ENCODE measurements around the gene DSC1.
"Not testable (repeated sequence)": the region's sequence is repeated elsewhere in the genome, so short reads cannot be mapped to it uniquely, and the experiment has no call there.

The DSC1 gene

DNA sequence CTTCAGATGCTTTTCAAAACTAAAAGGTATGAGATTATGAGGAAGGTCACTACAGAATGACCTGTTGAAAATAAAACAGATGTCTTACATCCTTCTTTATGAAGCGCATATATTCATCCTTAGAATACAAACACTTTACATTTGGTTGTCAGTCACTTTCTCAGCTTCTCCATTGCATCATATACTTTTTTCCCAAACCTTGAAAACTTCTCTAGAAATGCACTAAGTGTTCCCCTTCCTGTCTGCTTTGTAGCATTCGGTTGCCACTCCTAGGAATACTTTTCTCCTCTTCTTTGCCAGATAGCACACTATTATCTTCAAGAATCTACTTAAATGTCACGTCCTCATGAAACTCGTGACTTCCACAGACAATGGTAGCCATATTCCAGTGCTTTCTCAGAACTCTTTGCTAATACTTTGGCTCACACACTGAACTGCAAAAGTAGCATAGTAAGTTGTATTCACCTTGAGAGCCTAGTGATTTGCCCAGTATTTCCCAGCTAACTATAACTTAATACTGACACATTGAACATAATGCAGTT is 27.6 kb downstream of the DSC1 start:
- Histone ChIP-seq H3K79me2 (ENCODE audit: control insufficient read depth, insufficient read depth, low read length) (no peaks in the 10 kb centered on the region), H3K4me1 (ENCODE audit: control insufficient read depth, low read depth, low read length) (no peaks in the 10 kb centered on the region), H3K36me3 (ENCODE audit: control insufficient read depth, insufficient read depth, low read length) (no peaks in the 10 kb centered on the region), H3K79me1 (ENCODE audit: low read length) (no peaks in the 10 kb centered on the region), H4K5ac (ENCODE audit: low read length) (no peak overlapping the region), H3K23ac (ENCODE audit: low read length) (no peak overlapping the region), H3K9ac (ENCODE audit: low read length) (no peak overlapping the region), H2BK120ac (ENCODE audit: low read depth, low read length) (no peak overlapping the region), H4K8ac (ENCODE audit: low read depth, low read length) (no peak overlapping the region), H3K56ac (ENCODE audit: low read length) (no peak overlapping the region), H2BK5ac (ENCODE audit: low read length) (no peak overlapping the region), H3K18ac (ENCODE audit: low read length) (no peak overlapping the region), H2AK5ac (ENCODE audit: low read length) (no peak overlapping the region), H2BK15ac (replicated peaks; ENCODE audit: low read depth) (no peak overlapping the region), H3K4me3 (ENCODE audit: low read length) (no peak overlapping the region), H3K27ac (ENCODE audit: low read depth, low read length) (no peak overlapping the region), H3K4me2 (ENCODE audit: low read length) (no peak overlapping the region), H3K4ac (ENCODE audit: low read depth, low read length) (no peak overlapping the region), H3K27me3 (ENCODE audit: insufficient read depth, low read length, poor library complexity) (no peaks in the 10 kb centered on the region)
- DNase-seq, result no peak
- WGBS (ENCODE audit: extremely low coverage, insufficient coverage, low lambda C conversion rate), result no CpG with 5 or more reads among the region's 4 CpGs

- Histone ChIP-seq H2BK120ac (ENCODE audit: low read depth, low read length) (no peak overlapping the region), H2BK15ac (replicated peaks; ENCODE audit: low read depth) (no peak overlapping the region), H3K56ac (ENCODE audit: low read length) (no peak overlapping the region), H3K36me3 (ENCODE audit: control insufficient read depth, insufficient read depth, low read length) (no peaks in the 10 kb centered on the region), H3K4me1 (ENCODE audit: control insufficient read depth, low read depth, low read length) (no peaks in the 10 kb centered on the region), H4K5ac (ENCODE audit: low read length) (no peak overlapping the region), H3K18ac (ENCODE audit: low read length) (no peak overlapping the region), H3K9ac (ENCODE audit: low read length) (no peak overlapping the region), H3K27me3 (ENCODE audit: insufficient read depth, low read length, poor library complexity) (no peaks in the 10 kb centered on the region), H3K4me2 (ENCODE audit: low read length) (no peak overlapping the region), H3K4ac (ENCODE audit: low read depth, low read length) (no peak overlapping the region), H4K8ac (ENCODE audit: low read depth, low read length) (no peak overlapping the region), H3K79me1 (ENCODE audit: low read length) (no peaks in the 10 kb centered on the region), H3K27ac (ENCODE audit: low read depth, low read length) (no peak overlapping the region), H2BK5ac (ENCODE audit: low read length) (no peak overlapping the region), H3K4me3 (ENCODE audit: low read length) (no peak overlapping the region), H3K23ac (ENCODE audit: low read length) (no peak overlapping the region), H2AK5ac (ENCODE audit: low read length) (no peak overlapping the region), H3K79me2 (ENCODE audit: control insufficient read depth, insufficient read depth, low read length) (no peaks in the 10 kb centered on the region)
- no peak for DNase-seq
- WGBS (ENCODE audit: extremely low coverage, insufficient coverage, low lambda C conversion rate), result no CpG with 5 or more reads among the region's 1 CpG
These were observed 33.1 kb downstream of the DSC1 start for GRCh38 chr18:31129398-31130115.

DNA sequence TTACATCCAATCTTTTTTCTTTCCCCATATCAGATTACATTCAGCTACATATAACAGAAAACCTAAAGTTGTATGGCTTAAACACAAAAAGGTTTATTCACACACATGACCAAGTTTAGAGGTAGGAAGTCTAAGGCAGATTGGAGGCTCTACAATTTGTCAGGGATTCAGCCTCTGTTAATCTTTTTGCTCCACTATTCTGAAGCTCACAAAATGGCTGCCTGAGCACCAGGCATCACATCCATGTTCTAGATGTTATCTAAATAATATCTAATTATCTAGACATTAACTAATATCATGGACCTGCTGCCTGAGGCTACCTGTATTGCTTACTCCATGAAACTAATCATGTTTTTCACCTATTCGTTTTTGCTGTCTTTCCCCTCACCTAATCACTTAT is 36.8 kb downstream of the DSC1 start:
- no CpG with 5 or more reads among the region's 1 CpG for WGBS (ENCODE audit: extremely low coverage, insufficient coverage, low lambda C conversion rate)
- Histone ChIP-seq H3K4me2 (ENCODE audit: low read length) (no peak overlapping the region), H3K4me1 (ENCODE audit: control insufficient read depth, low read depth, low read length) (no peaks in the 10 kb centered on the region)

GRCh38 chr18:31123125-31123524 is 39.5 kb downstream of the DSC1 start:
- not testable (repeated sequence) for H2BK5ac ChIP-seq (ENCODE audit: low read length); H3K4me2 ChIP-seq (ENCODE audit: low read length); H3K27me3 ChIP-seq (ENCODE audit: insufficient read depth, low read length, poor library complexity); H3K36me3 ChIP-seq (ENCODE audit: control insufficient read depth, insufficient read depth, low read length); H3K23ac ChIP-seq (ENCODE audit: low read length); H4K8ac ChIP-seq (ENCODE audit: low read depth, low read length); H3K4ac ChIP-seq (ENCODE audit: low read depth, low read length); H2AK5ac ChIP-seq (ENCODE audit: low read length); H3K9ac ChIP-seq (ENCODE audit: low read length); H2BK120ac ChIP-seq (ENCODE audit: low read depth, low read length); H3K79me1 ChIP-seq (ENCODE audit: low read length); H4K5ac ChIP-seq (ENCODE audit: low read length); H3K18ac ChIP-seq (ENCODE audit: low read length); H3K4me3 ChIP-seq (ENCODE audit: low read length); DNase-seq; H3K79me2 ChIP-seq (ENCODE audit: control insufficient read depth, insufficient read depth, low read length); H3K27ac ChIP-seq (ENCODE audit: low read depth, low read length); H3K56ac ChIP-seq (ENCODE audit: low read length); H3K4me1 ChIP-seq (ENCODE audit: control insufficient read depth, low read depth, low read length); H2BK15ac ChIP-seq (replicated peaks; ENCODE audit: low read depth)
- WGBS (ENCODE audit: extremely low coverage, insufficient coverage, low lambda C conversion rate), result no CpG with 5 or more reads among the region's 2 CpGs

More for the DNA sequence above, 36.8 kb downstream of the DSC1 start:
- Histone ChIP-seq H3K79me2 (ENCODE audit: control insufficient read depth, insufficient read depth, low read length) (no peaks in the 10 kb centered on the region), H4K8ac (ENCODE audit: low read depth, low read length) (no peak overlapping the region), H2BK120ac (ENCODE audit: low read depth, low read length) (no peak overlapping the region), H3K56ac (ENCODE audit: low read length) (no peak overlapping the region), H3K4me3 (ENCODE audit: low read length) (no peak overlapping the region), H2AK5ac (ENCODE audit: low read length) (no peak overlapping the region), H3K36me3 (ENCODE audit: control insufficient read depth, insufficient read depth, low read length) (no peaks in the 10 kb centered on the region), H4K5ac (ENCODE audit: low read length) (no peak overlapping the region), H3K23ac (ENCODE audit: low read length) (no peak overlapping the region), H2BK5ac (ENCODE audit: low read length) (no peak overlapping the region), H3K79me1 (ENCODE audit: low read length) (no peaks in the 10 kb centered on the region), H3K27ac (ENCODE audit: low read depth, low read length) (no peak overlapping the region), H2BK15ac (replicated peaks; ENCODE audit: low read depth) (no peak overlapping the region), H3K4ac (ENCODE audit: low read depth, low read length) (no peak overlapping the region), H3K9ac (ENCODE audit: low read length) (no peak overlapping the region), H3K27me3 (ENCODE audit: insufficient read depth, low read length, poor library complexity) (no peaks in the 10 kb centered on the region), H3K18ac (ENCODE audit: low read length) (no peak overlapping the region)
- no peak for DNase-seq

DNA sequence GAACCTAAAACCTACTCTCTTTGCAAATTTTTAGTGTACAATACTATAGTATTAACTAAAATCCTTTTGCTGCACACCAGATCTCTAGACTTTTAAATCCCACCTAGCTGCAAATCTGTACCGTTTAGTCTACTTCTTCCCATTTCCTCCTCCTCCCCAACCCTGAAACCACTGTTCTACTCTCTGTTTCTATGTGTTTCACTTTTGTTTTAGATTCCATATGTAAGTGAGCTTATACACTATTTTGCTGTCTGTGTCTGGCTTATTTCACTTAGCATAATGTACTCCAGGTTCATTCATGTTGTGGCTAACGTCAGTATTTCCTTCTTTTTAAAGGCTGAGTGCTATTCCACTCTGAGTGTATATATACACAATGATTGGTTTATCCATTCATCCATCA is 42.1 kb downstream of the DSC1 start:
- H3K9ac ChIP-seq (ENCODE audit: low read length), result no peak overlapping the region
- H3K36me3 ChIP-seq (ENCODE audit: control insufficient read depth, insufficient read depth, low read length), result no peaks in the 10 kb centered on the region
- H2AK5ac ChIP-seq (ENCODE audit: low read length), result no peak overlapping the region
- WGBS (ENCODE audit: extremely low coverage, insufficient coverage, low lambda C conversion rate), result no CpG with 5 or more reads among the region's 2 CpGs
- H3K27me3 ChIP-seq (ENCODE audit: insufficient read depth, low read length, poor library complexity), result no peaks in the 10 kb centered on the region
- DNase-seq, result no peak
- H2BK120ac ChIP-seq (ENCODE audit: low read depth, low read length), result no peak overlapping the region
- no peak overlapping the region for H2BK15ac ChIP-seq (replicated peaks; ENCODE audit: low read depth)
- H2BK5ac ChIP-seq (ENCODE audit: low read length), result no peak overlapping the region
- H3K4me3 ChIP-seq (ENCODE audit: low read length), result no peak overlapping the region
- no peak overlapping the region for H3K4ac ChIP-seq (ENCODE audit: low read depth, low read length)
- no peak overlapping the region for H4K8ac ChIP-seq (ENCODE audit: low read depth, low read length)
- no peak overlapping the region for H3K4me2 ChIP-seq (ENCODE audit: low read length)
- no peaks in the 10 kb centered on the region for H3K4me1 ChIP-seq (ENCODE audit: control insufficient read depth, low read depth, low read length)
- H3K56ac ChIP-seq (ENCODE audit: low read length), result no peak overlapping the region
- no peaks in the 10 kb centered on the region for H3K79me2 ChIP-seq (ENCODE audit: control insufficient read depth, insufficient read depth, low read length)
- H3K23ac ChIP-seq (ENCODE audit: low read length), result no peak overlapping the region
- H3K27ac ChIP-seq (ENCODE audit: low read depth, low read length), result no peak overlapping the region
- no peak overlapping the region for H3K18ac ChIP-seq (ENCODE audit: low read length)
- no peak overlapping the region for H4K5ac ChIP-seq (ENCODE audit: low read length)
- H3K79me1 ChIP-seq (ENCODE audit: low read length), result no peaks in the 10 kb centered on the region
